DMS53 treated with DMSO at 0.1 percent for 48 hours (cell line): ENCODE measurements around the gene KRTAP10-8.
A peak's percentile ranks its signal among the peaks of the same experiment; 100 is the strongest.
"Not testable (repeated sequence)": the region's sequence is repeated elsewhere in the genome, so short reads cannot be mapped to it uniquely, and the experiment has no call there.

Experiments
- DNase-seq: peaks from one replicate; lab custom pipeline; 2025; ENCODE audit not compliant: unreplicated experiment; lab: John Stamatoyannopoulos, UW

KRTAP10-8 gene

DNA sequence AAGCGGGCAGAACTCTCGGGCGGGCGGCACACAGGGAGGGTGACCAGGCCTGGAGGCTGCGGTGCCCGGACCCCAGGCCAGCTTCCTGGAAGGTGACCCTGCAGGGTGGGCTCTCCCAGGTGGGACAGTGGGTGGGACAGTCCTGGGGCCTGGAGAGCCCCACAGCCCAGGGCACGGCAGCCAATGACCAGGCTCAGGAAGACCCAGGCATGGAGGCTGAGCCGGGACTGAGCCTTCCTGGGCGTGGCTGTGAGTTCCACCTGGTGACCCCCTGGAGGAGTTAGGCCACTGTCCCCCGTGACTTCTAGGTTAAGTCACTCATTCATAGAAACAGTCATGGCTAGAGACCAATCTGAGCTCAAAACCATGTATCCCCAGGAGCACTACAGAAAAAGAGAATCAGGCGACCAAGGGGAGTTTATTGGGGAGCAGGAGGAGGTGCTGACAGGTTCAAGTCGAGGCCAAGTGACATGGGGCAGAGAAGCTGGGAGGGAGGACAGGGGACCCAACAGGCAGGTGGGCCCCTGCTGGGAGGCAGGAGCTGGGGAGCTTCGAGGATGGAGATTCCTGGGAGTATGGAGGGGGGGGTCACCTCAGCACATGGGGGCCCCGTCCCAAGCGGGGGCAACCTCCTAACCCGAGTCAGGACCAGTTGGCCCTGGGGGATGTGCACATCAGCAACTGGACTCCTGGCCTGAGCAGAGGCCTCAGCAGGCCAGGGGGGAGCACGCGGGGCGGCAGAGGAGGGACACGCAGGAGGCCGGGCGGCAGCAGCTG lies 32.6 kb upstream of the KRTAP10-8 start:
- no peak for DNase-seq

DNA sequence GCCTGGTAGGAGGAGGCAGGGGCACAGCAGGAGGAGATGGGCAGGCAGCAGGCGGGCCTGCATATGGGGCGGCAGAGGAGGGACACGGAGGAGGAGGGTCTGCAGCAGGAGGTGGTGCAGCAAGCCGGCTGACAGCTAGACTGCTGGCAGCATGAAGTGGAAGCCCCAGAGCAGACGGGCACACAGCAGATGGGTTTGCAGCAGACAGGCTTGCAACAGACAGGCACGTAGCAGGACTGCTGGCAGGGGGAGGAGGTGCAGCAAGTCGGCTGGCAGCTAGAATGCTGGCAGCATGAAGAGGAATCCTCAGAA lies 32.1 kb upstream of the KRTAP10-8 start:
- no peak for DNase-seq

GRCh38 chr21:44580231-44580821 lies 31.6 kb upstream of the KRTAP10-8 start, which contains the start of gene KRTAP10-5:
KRTAP10-5 (minus strand) TSS chr21:44580604; CDS start chr21:44580578, 26 bp downstream.
- DNase-seq, result peak; percentile 29

DNA sequence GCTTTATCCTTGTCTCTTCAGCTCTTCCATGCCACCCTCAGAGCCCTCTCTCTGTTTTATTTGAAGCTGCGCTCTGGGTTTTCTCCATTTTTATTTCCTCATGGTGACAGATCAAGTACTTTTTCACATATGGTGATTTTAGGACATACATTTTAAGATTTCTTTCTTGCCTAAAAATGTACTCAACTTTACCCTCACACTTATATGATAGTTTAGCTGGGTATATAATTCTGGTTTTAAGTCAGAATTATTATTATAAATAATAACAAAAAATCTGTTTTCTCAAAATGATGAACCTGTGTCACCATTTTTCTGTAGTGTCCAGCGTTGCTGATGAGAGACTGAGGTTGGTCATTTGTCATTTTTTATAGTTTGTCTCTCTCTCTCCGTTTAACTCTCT lies 30.7 kb upstream of the KRTAP10-8 start:
- DNase-seq, result no peak

DNA sequence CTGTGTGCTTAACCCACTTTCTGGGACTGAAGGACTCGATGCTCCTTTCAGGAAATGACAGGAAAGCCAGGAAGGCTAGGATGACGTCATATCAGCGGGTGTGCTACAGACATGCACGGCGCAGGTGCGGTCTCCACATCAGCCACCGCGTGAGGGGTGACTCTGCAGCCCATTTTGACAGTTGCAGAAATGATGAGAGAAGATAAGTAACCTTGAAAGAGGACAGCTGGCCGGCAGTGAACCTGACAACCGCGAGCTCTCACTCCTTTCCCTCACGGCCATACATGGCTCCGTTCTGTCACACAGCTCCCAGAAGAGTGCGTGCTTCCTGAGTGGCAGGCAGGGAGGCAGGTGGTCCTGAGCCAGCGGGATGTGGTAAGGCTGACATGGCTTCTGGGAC lies 29.8 kb upstream of the KRTAP10-8 start:
- DNase-seq, result no peak

GRCh38 chr21:44583089-44583799 lies 28.6 kb upstream of the KRTAP10-8 start:
- no peak for DNase-seq

DNA sequence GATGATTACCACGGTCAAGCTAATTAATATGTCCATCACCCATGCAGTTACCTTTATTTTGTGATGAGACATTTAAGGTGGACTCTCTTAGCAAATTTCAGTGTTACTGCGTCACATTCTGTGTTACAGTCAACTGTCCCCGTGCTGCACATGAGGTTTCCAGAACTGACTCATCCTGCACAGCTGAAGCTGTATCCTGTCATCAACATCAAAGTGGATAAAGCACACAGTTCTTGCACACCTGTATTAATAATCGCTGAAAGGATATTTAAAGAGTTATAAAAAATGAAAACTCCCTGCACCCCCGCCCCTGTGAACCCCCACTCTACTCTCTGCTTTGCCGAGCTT lies 28.1 kb upstream of the KRTAP10-8 start:
- no peak for DNase-seq

DNA sequence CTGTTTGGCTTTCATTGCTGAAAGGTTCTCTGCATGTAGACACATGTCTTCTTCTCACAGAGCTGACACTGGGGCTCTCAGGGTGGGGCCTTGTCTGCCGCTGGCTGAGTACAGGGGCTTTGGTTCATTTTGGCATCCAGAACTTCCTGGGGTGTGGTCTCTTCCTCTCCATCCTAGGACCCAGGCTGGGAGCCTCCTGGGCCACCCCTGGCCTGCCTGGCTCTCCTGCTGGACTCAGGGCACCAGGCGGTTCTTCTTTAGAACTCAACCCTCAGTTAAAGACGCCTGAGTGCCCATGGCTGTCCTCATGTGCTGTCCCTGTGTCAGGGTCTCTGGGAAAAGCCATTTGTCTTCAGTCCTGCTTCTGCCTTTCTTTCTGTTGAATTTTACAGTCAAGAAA lies 26.0 kb upstream of the KRTAP10-8 start:
- DNase-seq, result no peak

DNA sequence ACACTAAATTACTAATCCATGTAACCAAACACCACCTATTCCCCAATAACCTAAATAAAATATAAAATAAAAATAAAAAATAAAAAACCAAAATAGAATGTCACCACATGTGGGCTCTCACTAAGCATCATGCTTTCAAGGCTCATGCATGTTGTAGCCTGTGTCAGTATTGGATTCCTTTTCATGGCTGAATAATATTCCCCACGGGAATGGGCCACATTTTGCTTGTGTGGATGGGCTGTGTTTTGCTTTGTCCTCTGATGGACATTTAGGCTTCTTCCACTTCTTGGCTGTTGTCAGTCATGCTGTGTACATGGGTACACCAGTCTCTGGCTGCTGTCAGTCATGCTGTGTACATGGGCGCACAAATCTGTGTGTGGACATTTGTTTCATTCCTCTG lies 22.8 kb upstream of the KRTAP10-8 start:
- no peak for DNase-seq

- no peak for DNase-seq
Observed at GRCh38 chr21:44589586-44590305, 22.1 kb upstream of the KRTAP10-8 start.

DNA sequence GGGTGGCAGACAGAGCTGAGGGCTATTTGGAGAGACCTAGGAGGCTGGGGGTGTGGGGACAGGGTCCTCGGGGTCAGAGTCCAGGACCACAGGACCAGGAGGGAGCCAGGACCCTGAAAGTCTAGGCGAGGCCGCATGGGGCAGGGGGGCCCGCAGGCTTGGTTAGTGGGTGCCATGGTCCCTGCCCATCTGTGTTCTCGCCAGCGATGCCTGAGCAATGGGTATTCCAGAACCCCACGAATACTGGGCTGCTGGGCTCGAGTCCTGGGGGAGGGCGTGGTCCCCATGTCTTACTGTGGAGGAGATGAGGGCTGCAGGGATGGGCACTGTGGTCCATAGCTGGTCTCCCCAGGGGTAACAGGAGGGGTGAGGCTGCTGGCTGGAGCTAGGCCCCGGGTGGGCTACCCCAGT lies 21.6 kb upstream of the KRTAP10-8 start:
- DNase-seq, result no peak

GRCh38 chr21:44590897-44591800 lies 20.7 kb upstream of the KRTAP10-8 start:
- DNase-seq, result not testable (repeated sequence)

GRCh38 chr21:44591801-44592130 lies 20.1 kb upstream of the KRTAP10-8 start:
- not testable (repeated sequence) for DNase-seq

DNA sequence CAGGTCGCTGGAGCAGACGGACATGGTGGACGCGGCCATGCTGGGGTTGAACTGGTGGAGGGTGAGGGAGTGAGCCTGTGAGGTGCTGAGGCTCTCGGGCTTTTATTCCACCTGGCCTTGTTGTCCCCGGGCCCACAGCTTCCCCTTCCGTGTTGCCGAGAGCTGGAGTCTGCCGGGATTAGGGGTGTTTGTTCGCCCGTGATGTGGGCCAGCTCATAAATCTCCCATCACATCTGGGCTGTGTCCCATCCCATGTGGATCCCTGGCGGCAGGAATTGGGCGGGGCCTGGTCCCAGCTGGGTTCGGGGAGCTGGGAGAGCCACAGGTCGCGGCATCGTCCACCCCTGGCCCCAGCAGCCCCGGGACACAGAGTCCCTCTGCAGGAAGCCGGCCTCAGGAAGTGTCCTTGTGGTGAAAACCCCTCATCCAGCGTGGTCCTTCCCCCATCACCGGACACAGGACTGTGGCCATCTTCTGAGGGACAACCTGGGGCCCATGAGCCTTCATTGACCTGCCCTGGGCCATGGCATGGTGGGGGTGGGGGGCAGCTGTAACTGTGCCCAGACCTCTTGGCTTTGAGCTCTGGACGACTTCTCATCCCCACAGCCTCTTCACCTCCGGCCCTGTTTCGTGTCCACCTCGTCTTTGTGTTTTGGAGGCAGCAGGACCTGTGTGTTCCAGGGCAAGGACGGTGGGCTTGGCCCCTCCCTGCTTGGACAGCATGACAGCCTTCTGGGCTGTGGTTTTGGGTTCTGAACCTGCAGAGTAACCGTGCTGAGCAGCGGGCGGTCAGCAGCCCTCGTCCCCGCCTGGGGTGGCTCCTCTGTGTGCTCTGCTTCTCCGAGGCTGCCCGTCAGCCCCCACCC lies 19.2 kb upstream of the KRTAP10-8 start, which contains the start of gene KRTAP10-6:
TSS of gene KRTAP10-6 (minus strand) at position 60 of the 866 bp plus-strand sequence. CDS start at position 39, 21 bp downstream.
- DNase-seq, result no peak

DNA sequence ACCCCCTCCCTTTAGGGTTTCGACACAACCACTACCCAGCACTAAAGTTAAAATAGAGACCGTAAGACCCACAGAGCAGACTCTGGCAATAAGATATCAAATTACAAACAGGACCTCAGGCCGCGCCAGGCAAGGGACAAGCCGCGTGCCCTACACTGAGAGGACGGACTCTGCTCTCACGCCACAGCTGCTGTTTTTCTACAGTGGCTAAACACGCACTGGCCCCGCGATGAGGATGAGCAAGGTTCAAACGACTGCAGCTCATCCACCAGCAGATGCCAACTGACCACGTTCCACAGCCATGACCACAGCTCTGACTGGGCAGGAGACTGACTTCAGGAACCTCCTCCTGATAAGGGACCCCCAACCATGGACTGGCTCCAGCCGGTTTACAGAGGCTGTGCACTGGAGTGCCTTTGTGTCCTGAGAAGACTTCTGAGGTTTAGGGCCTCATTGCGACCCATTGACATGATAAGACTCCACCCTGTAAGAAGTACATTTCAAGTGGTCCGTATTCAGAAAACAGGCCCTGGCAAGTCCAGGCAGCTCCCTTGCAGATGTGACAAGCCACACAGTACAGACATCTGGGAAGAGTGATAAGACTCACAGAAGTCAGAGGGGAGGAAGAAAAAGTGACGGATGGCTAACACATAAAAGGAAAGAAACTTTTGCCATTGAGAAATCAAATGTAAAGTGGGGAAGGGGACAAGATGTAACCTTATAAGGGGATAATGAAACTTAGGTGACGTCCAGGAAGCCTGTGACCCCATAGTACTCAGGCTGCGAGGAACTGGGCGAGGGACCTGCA lies 18.1 kb upstream of the KRTAP10-8 start:
- DNase-seq, result no peak

DNA sequence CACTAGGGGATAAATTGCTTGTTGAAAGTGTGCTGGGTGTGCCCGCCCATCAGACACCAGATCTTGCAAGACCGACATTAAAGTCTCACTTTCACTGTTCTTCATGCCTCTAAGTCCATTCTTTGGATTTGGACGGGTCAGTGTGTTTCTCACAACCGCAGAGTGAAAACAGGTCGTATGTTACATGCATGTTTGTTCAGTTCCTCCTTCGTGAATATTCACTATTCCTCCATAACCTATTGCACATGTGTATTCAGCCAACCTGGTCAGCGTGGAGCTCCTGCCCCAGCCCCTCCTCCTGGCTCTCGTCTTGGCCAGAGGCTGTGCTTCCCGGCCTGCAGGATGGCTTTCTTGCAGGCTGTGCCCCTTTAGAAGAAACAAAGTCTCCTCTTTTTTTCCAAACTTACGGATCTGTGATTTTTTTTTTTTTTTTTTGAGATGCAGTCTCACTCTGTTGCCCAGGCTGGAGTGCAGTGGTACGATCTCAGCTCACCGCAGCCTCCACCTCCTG lies 17.4 kb upstream of the KRTAP10-8 start:
- no peak for DNase-seq

DNA sequence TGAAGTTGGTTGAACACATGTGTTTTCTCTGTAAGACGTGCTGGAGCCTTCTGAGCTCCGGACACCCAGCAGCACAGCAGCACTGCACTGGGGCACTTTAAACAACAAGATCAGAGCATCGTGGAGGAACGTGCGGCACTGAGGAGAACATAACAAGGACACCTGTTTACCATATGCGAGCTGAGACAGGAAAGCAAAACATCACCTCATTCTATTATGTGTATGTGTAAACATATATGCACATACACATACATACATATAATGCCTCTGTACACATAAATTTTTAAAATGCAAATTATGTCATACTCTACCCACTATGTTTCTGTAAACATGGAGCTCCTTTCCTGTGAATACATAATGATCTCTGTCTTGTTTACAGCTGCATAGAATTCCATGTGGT lies 16.4 kb upstream of the KRTAP10-8 start:
- DNase-seq, result no peak

- DNase-seq, result no peak
Observed at GRCh38 chr21:44596068-44596725, 15.7 kb upstream of the KRTAP10-8 start.
